T-cell (primary cell): ENCODE measurements around the gene URB1. TPM values are rescaled to one million over a fixed set of nuclear protein-coding genes. Genes with fewer than 3 reads are reported as not detected.

Source experiments
- ATAC-seq, 4 experiments: fragments of 200-7000 bp in 3 of 4; fragments of 150-1000 bp in 1 of 4; cut with Tn5 transposase; replicated peaks in 1 of 4; 1 replicate in 3 of 4; 2 replicates in 1 of 4; pipeline ENCODE4 v1.10.0; 2021; ENCODE audit warnings: moderate library complexity in 3 of 4, mild to moderate bottlenecking in 2 of 4, moderate number of reproducible peaks in 1 of 4
- CTCF ChIA-PET, 2 donors: fragments of 300-600 bp; sonication (Branson Sonifier 250); formaldehyde crosslinking; loops; one replicate each; lab custom pipeline; 2022; ENCODE audit warnings: antibody characterized with exemption in 2 of 2; lab: Charles Lee
- POLR2A ChIA-PET, 2 donors: fragments of 300-600 bp; sonication (Branson Sonifier 250); formaldehyde crosslinking; loops; one replicate each; lab custom pipeline; 2022; ENCODE audit warnings: antibody characterized with exemption in 2 of 2; lab: Charles Lee
- DNase-seq, 35 experiments: peaks; one replicate each; pipeline versions ENCODE4 v3.0.0 to v3.0.0-alpha.2; 2013 to 2023
- H3K27ac ChIP-seq: one replicate; pipeline ENCODE4 v1.5.1; 2013; ENCODE audit warnings: low read length
- H3K27me3 ChIP-seq, 2 experiments: replicated peaks in 1 of 2; 1 replicate in 1 of 2; 2 replicates in 1 of 2; pipeline versions ENCODE4 v1.6.1 to v1.7.0; 2013; ENCODE audit warnings: low read length in 1 of 2, mixed read lengths in 1 of 2; ENCODE audit not compliant: control insufficient read depth in 2 of 2, insufficient read depth in 2 of 2; ENCODE audit errors: extremely low read depth in 1 of 2
- H3K36me3 ChIP-seq, 2 donors: 1 replicate in 1 of 2; 2 replicates in 1 of 2; pipeline versions ENCODE4 v1.6.1 to v1.7.0; 2013; ENCODE audit warnings: low read length in 1 of 2; ENCODE audit not compliant: control insufficient read depth in 2 of 2, insufficient read depth in 1 of 2; ENCODE audit errors: extremely low read depth in 1 of 2
- H3K4me1 ChIP-seq, 2 experiments: 1 replicate in 1 of 2; 2 replicates in 1 of 2; pipeline versions ENCODE4 v1.6.1 to v1.7.0; 2013; ENCODE audit warnings: low read length in 2 of 2, mixed read lengths in 1 of 2; ENCODE audit not compliant: insufficient read depth in 2 of 2, control insufficient read depth in 1 of 2; ENCODE audit errors: extremely low read depth in 1 of 2
- H3K4me3 ChIP-seq, 2 donors: 1 replicate in 1 of 2; 2 replicates in 1 of 2; pipeline versions ENCODE4 v1.5.1 to v1.7.0; 2013; ENCODE audit warnings: mild to moderate bottlenecking in 2 of 2, low read length in 1 of 2, moderate library complexity in 1 of 2; ENCODE audit not compliant: control insufficient read depth in 1 of 2; ENCODE audit errors: extremely low read depth in 1 of 2
- H3K9me3 ChIP-seq: 2 replicates; pipeline ENCODE4 v1.7.0; 2013
- H3K27ac Mint-ChIP-seq, 2 donors: one replicate each; pipeline ENCODE4 v1.8.0; 2020 to 2021; ENCODE audit warnings: mild to moderate bottlenecking in 2 of 2, mixed read lengths in 2 of 2
- H3K27me3 Mint-ChIP-seq, 2 donors: one replicate each; pipeline ENCODE4 v1.8.0; 2021 to 2022; ENCODE audit warnings: mixed read lengths in 2 of 2
- H3K36me3 Mint-ChIP-seq: one replicate; pipeline ENCODE4 v1.8.0; 2021; ENCODE audit warnings: mixed read lengths
- H3K4me1 Mint-ChIP-seq, 3 donors: one replicate each; pipeline ENCODE4 v1.8.0; 2020 to 2022; ENCODE audit warnings: mixed read lengths in 3 of 3, mild to moderate bottlenecking in 1 of 3
- H3K4me3 Mint-ChIP-seq, 3 donors: one replicate each; pipeline ENCODE4 v1.8.0; 2020 to 2022; ENCODE audit warnings: mild to moderate bottlenecking in 3 of 3, mixed read lengths in 3 of 3, moderate library complexity in 3 of 3
- H3K9me3 Mint-ChIP-seq, 3 donors: one replicate each; pipeline ENCODE4 v1.8.0; 2020 to 2022; ENCODE audit warnings: mixed read lengths in 3 of 3
- WGBS: methylation state at CpG from one replicate; pipeline ENCODE4 v1.1.5; 2013; ENCODE audit warnings: missing lambda C conversion rate; ENCODE audit not compliant: insufficient coverage; 5-methylcytosine and 5-hydroxymethylcytosine counted together
- total RNA-seq, 35 experiments: library from RNA in 6 of 35; stranded (reverse) in 6 of 35; fragments of 120-200 nt in 1 of 35; gene quantifications; one replicate each; pipeline versions ENCODE4 v1.2.1 to v1.2.4 and lab custom pipeline; 2013 to 2026

URB1 gene
- total RNA-seq, 5 donors from 2014 or later (not counting 1 experiment from before 2014, with no cell fraction given), result 13.4 to 20.2 (median 18.9) TPM

GRCh38 chr21:32303385-32303784 is 89.4 kb downstream of the URB1 start:
- no peaks in the 10 kb centered on the region for H3K4me1 ChIP-seq
- Mint-ChIP-seq H3K27ac (no peak overlapping the region), H3K27me3 (no peaks in the 10 kb centered on the region), H3K9me3 (no peaks in the 10 kb centered on the region), H3K36me3 (peaks cover 19% of the 10 kb centered on the region), H3K4me1 (no peaks in the 10 kb centered on the region), H3K4me3 (no peak overlapping the region)
- H3K36me3 ChIP-seq, result peaks cover 0 to 1% of the 10 kb centered on the region in 2 donors
- H3K4me3 ChIP-seq, result no peak overlapping the region
- ChIA-PET CTCF (no interaction called here), POLR2A (interaction anchor here in 1 of 2 donors (0.7 kb wide), 1 partner anchor 21 kb away, joined by 7 read pairs; no protein-coding TSS in a partner anchor)
- no peaks in the 10 kb centered on the region for H3K27me3 ChIP-seq
- H3K9me3 ChIP-seq, result no peaks in the 10 kb centered on the region
- ATAC-seq (no peak), DNase-seq (no peak)
- H3K27ac ChIP-seq, result no peak overlapping the region
- WGBS, result no CpG with 5 or more reads among the region's 1 CpG

DNA sequence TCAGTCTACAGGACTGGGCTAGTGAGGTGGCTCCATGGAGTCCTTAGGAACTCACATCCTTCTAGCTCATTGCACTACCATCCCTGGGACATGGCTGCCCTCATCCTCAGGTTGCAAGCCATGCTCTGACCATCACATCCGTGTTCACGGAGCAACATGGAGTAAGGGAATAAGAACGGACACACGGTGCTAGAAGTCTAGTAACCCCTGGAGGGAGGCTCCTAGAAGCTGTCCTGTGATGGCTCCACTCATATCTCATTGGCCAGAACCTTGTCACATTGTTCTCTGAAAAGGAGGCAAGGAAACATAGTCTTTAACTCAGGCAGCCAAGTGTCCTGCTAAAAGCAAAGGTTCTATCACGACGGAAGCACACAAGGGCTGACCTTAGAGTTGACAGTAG is 90.3 kb downstream of the URB1 start:
- ChIA-PET POLR2A (no interaction called here), CTCF (no interaction called here)
- no peaks in the 10 kb centered on the region for H3K4me1 ChIP-seq
- no peaks in the 10 kb centered on the region for H3K9me3 Mint-ChIP-seq
- H3K36me3 Mint-ChIP-seq, result peaks cover 19% of the 10 kb centered on the region
- no peak overlapping the region for H3K4me3 Mint-ChIP-seq
- H3K27me3 ChIP-seq, result no peaks in the 10 kb centered on the region
- DNase-seq (no peak), ATAC-seq (no peak)
- no peaks in the 10 kb centered on the region for H3K9me3 ChIP-seq
- H3K27me3 Mint-ChIP-seq, result no peaks in the 10 kb centered on the region
- no peak overlapping the region for H3K27ac Mint-ChIP-seq
- WGBS, result no CpG with 5 or more reads among the region's 6 CpGs
- H3K4me3 ChIP-seq, result no peak overlapping the region
- no peaks in the 10 kb centered on the region for H3K36me3 ChIP-seq
- no peak overlapping the region for H3K27ac ChIP-seq
- no peaks in the 10 kb centered on the region for H3K4me1 Mint-ChIP-seq

GRCh38 chr21:32301596-32301995 is 91.2 kb downstream of the URB1 start:
- no peaks in the 10 kb centered on the region for H3K4me1 Mint-ChIP-seq
- no peaks in the 10 kb centered on the region for H3K9me3 Mint-ChIP-seq
- ChIA-PET CTCF (no interaction called here), POLR2A (no interaction called here)
- no peaks in the 10 kb centered on the region for H3K27me3 Mint-ChIP-seq
- no peaks in the 10 kb centered on the region for H3K27me3 ChIP-seq
- H3K4me3 Mint-ChIP-seq, result no peak overlapping the region
- no peak for ATAC-seq
- H3K36me3 ChIP-seq, result no peaks in the 10 kb centered on the region
- no peak overlapping the region for H3K27ac Mint-ChIP-seq
- H3K36me3 Mint-ChIP-seq, result peaks cover 14% of the 10 kb centered on the region
- no CpG with 5 or more reads among the region's 2 CpGs for WGBS
- no peak overlapping the region for H3K27ac ChIP-seq
- H3K4me1 ChIP-seq, result no peaks in the 10 kb centered on the region
- no peak for DNase-seq
- H3K9me3 ChIP-seq, result no peaks in the 10 kb centered on the region
- H3K4me3 ChIP-seq, result no peak overlapping the region

DNA sequence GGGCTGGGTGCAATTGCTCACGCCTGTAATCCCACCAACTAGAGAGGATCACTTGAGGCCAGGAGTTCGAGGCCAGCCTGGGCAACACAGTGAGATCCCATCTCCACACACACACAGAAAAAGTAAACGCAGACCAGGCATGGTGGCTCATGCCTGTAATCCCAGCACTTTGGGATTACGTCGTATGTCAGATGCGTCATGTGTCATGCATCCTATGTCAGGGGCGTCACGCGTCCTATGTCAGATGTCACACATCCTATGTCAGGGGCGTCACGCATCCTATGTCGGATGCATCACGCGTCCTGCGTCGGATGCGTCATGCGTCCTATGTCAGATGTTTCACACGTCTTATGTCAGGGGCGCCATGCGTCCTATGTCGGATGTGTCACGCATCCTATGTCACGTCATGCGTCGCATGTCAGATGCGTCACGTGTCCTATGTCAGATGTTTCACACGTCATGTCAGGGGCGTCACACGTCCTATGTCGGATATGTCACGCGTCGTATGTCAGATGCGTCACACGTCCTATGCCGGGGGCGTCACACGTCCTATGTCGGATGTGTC is 92.6 kb downstream of the URB1 start:
- ATAC-seq (no peak), DNase-seq (no peak)
- H3K4me1 ChIP-seq, result no peaks in the 10 kb centered on the region
- POLR2A ChIA-PET, result interaction anchor here in 1 of 2 donors (0.7 kb wide), 1 partner anchor 1337 kb away, joined by 3 read pairs; no protein-coding TSS in a partner anchor
- H3K27me3 Mint-ChIP-seq, result no peaks in the 10 kb centered on the region
- no peaks in the 10 kb centered on the region for H3K4me1 Mint-ChIP-seq
- H3K4me3 ChIP-seq, result no peak overlapping the region
- H3K27me3 ChIP-seq, result no peaks in the 10 kb centered on the region
- no peak overlapping the region for H3K27ac Mint-ChIP-seq
- 93% methylated on average over 41 of the region's 41 CpGs for whole genome bisulfite sequencing
- H3K9me3 ChIP-seq, result no peaks in the 10 kb centered on the region
- H3K27ac ChIP-seq, result no peak overlapping the region
- no peaks in the 10 kb centered on the region for H3K36me3 ChIP-seq
- peaks cover 9% of the 10 kb centered on the region for H3K36me3 Mint-ChIP-seq
- no peaks in the 10 kb centered on the region for H3K9me3 Mint-ChIP-seq
- no peak overlapping the region for H3K4me3 Mint-ChIP-seq
- CTCF ChIA-PET, result no interaction called here

DNA sequence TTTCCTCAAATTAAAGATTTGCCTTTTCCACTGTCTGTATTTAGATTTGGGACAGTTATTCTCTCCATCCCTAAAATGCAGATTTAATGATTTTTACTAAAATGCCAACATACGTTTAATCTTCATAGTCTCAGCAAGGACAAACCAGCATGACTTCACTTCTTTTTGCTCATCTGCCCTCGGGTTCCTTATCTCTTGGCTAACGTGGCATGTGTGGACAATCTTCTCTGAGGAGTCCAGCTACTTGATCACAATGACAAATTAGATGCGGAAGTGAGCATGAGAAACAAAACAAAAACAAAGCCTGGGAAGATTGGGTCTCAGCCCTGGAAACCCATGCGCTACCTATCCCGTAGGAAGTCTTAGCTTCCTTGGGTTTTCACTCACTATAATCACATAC is 93.1 kb downstream of the URB1 start:
- Histone ChIP-seq H3K9me3 (no peaks in the 10 kb centered on the region), H3K27ac (no peak overlapping the region), H3K36me3 (no peaks in the 10 kb centered on the region), H3K4me3 (no peak overlapping the region), H3K4me1 (no peaks in the 10 kb centered on the region), H3K27me3 (no peaks in the 10 kb centered on the region)
- no peak overlapping the region for H3K27ac Mint-ChIP-seq
- POLR2A ChIA-PET, result interaction anchor here in 1 of 2 donors (0.7 kb wide), 1 partner anchor 1338 kb away, joined by 3 read pairs; no protein-coding TSS in a partner anchor
- H3K9me3 Mint-ChIP-seq, result no peaks in the 10 kb centered on the region
- peaks cover 9% of the 10 kb centered on the region for H3K36me3 Mint-ChIP-seq
- no peaks in the 10 kb centered on the region for H3K27me3 Mint-ChIP-seq
- H3K4me3 Mint-ChIP-seq, result no peak overlapping the region
- DNase-seq (no peak), ATAC-seq (no peak)
- no peaks in the 10 kb centered on the region for H3K4me1 Mint-ChIP-seq
- CTCF ChIA-PET, result no interaction called here
- whole genome bisulfite sequencing, result 91% methylated on average over 5 of the region's 6 CpGs

DNA sequence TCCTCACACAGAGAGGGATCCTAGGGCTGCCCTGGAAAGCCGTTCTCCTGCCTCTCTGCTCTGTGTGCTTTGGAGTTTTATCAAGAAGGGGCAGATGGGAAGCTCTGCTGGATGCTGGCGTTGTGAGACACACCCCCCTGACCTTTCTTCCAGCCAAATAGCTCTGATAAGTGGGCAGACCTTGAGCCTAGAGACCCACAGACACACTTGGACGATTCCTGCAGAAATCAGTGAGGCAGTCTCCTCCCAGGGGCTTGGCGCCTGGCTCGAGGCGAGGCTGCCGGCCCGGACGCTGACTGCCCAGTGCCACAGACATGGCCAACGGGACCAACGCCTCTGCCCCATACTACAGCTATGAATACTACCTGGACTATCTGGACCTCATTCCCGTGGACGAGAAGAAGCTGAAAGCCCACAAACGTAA is 94.1 kb downstream of the URB1 start, which contains the start of gene MRAP:
Gene MRAP, plus strand, starts transcription at position 198 of the 424 bp plus-strand sequence. Its CDS starts 117 bp downstream, at position 315.
- WGBS, result 95% methylated on average over 13 of the region's 14 CpGs
- no peak for ATAC-seq
- H3K27me3 ChIP-seq, result no peaks in the 10 kb centered on the region

More for the DNA sequence above, 94.1 kb downstream of the URB1 start, which contains the start of gene MRAP:
- ChIA-PET CTCF (interaction anchor here in 1 of 2 donors (0.5 kb wide), 1 partner anchor 81 kb away, joined by 3 read pairs; no protein-coding TSS in a partner anchor), POLR2A (no interaction called here)
- Histone ChIP-seq H3K4me1 (no peaks in the 10 kb centered on the region), H3K27ac (no peak within 1 kb of the TSS), H3K4me3 (no peak within 1 kb of the TSS), H3K36me3 (no peaks in the 10 kb centered on the region), H3K9me3 (no peaks in the 10 kb centered on the region)
- Mint-ChIP-seq H3K27me3 (no peaks in the 10 kb centered on the region), H3K27ac (no peak within 1 kb of the TSS), H3K36me3 (peaks cover 9% of the 10 kb centered on the region), H3K9me3 (no peaks in the 10 kb centered on the region), H3K4me3 (no peak within 1 kb of the TSS), H3K4me1 (no peaks in the 10 kb centered on the region)
- no peak for DNase-seq
